Activated T-cell treated with anti-CD3 and anti-CD28 coated beads, Interleukin-2, amount 50 U/mL, for 72 hours (primary cell): ENCODE results near the gene EPHX1. TPM values are rescaled to one million over a fixed set of nuclear protein-coding genes. Genes with fewer than 3 reads are reported as not detected.

Experiments used
- ATAC-seq, 2 donors: fragments of 150-1000 bp; cut with Tn5 transposase; replicated peaks in 1 of 2; 2 replicates each; pipeline ENCODE4 v1.10.0; 2021; ENCODE audit warnings: moderate library complexity in 2 of 2, mild to moderate bottlenecking in 1 of 2
- DNase-seq, 2 donors: peaks; one replicate each; pipeline ENCODE4 v3.0.0; 2021 to 2022; ENCODE audit warnings: mixed read lengths in 1 of 2
- H3K27ac Mint-ChIP-seq: one replicate; pipeline ENCODE4 v1.8.0; 2022; ENCODE audit warnings: mild to moderate bottlenecking, moderate library complexity, mixed read lengths
- H3K27me3 Mint-ChIP-seq: one replicate; pipeline ENCODE4 v1.8.0; 2022; ENCODE audit warnings: low read depth, mixed read lengths
- H3K36me3 Mint-ChIP-seq, 2 donors: one replicate each; pipeline ENCODE4 v1.8.0; 2022; ENCODE audit warnings: mixed read lengths in 2 of 2, mild to moderate bottlenecking in 1 of 2; ENCODE audit not compliant: insufficient read depth in 2 of 2
- H3K4me1 Mint-ChIP-seq: one replicate; pipeline ENCODE4 v1.8.0; 2022; ENCODE audit warnings: low read depth, mixed read lengths
- H3K4me3 Mint-ChIP-seq, 2 donors: one replicate each; pipeline ENCODE4 v1.8.0; 2022; ENCODE audit warnings: mild to moderate bottlenecking in 2 of 2, mixed read lengths in 2 of 2, moderate library complexity in 2 of 2
- H3K9me3 Mint-ChIP-seq, 2 donors: one replicate each; pipeline ENCODE4 v1.8.0; 2022; ENCODE audit warnings: mixed read lengths in 2 of 2
- total RNA-seq, 2 donors: library from RNA; stranded (reverse); gene quantifications; one replicate each; pipeline ENCODE4 v1.2.3, GENCODE V29; 2022

EPHX1 gene
- total RNA-seq, 2 donors from 2014 or later, result 2.6 to 3.8 TPM

DNA sequence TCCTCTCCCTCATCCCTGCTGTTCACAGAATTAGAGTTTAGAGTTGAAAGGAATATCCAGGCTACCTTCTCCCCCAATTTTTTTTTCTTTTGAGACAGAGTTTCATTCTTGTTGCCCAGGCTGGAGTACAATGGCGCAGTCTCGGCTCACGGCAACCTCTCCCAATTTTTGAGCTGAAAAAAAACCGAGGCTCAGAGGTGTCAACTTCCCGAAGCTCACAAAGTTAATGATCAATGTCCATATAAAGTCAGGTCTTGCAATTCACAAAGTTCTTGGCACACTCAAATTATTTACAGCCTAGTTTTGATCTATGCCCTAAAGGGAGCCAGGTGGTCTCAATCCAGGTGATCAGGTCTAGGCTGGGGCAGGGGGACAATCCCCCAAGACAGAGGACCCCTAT, 79.8 kb downstream of the EPHX1 start:
- DNase-seq, result no peak
- no peaks in the 10 kb centered on the region for H3K36me3 Mint-ChIP-seq

DNA sequence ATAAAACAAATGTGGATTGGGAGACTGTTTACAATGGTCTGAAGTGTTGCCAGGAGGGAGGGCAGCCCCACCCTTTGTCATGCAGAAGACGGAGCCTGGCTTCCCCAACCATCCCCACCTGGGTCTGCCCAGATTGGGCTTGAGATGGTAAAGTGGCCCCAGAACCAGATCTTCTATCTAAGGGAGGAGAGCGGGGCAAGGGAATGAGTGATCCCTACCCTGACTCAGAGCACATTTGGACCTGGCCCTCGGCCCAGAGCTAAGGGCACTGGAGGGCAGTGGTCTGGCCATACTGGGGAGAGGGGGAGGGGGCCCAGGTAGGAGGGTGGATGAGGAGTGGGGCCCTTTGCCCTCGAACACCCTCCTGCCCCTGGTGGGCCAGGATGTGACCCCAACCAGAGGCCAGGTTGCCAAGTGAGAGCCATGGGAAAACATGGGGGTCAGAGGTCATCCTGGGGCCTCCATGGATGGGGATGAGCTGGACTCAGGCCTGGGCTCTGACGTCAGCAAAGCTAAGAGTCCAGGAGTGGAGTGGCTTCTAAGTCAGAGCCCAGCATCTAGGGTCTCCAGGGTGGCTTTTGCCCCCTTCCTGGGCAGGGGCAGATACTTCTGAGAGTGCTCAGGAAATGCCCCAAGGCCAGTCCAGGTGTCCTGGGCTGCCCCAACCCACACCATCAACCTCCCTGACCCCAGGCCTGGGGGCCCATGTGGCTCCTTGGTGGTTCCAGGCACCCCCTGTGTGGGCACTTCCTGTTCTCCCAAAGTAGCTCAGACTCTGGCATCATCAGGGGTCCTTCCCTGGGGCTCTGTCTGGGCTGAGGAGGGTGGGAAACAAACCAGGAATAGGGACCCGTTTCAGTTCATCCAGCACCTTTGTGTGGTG, 80.7 kb downstream of the EPHX1 start:
- Mint-ChIP-seq H3K9me3 (no peaks in the 10 kb centered on the region), H3K27me3 (no peaks in the 10 kb centered on the region), H3K27ac (no peak overlapping the region), H3K36me3 (no peaks in the 10 kb centered on the region), H3K4me1 (peaks cover 13% of the 10 kb centered on the region), H3K4me3 (no peak overlapping the region)
- DNase-seq (no peak), ATAC-seq (no peak)

More for the DNA sequence above, 79.8 kb downstream of the EPHX1 start:
- Mint-ChIP-seq H3K4me1 (peaks cover 10% of the 10 kb centered on the region), H3K9me3 (no peaks in the 10 kb centered on the region), H3K27ac (no peak overlapping the region), H3K27me3 (no peaks in the 10 kb centered on the region), H3K4me3 (no peak overlapping the region)
- no peak for ATAC-seq

DNA sequence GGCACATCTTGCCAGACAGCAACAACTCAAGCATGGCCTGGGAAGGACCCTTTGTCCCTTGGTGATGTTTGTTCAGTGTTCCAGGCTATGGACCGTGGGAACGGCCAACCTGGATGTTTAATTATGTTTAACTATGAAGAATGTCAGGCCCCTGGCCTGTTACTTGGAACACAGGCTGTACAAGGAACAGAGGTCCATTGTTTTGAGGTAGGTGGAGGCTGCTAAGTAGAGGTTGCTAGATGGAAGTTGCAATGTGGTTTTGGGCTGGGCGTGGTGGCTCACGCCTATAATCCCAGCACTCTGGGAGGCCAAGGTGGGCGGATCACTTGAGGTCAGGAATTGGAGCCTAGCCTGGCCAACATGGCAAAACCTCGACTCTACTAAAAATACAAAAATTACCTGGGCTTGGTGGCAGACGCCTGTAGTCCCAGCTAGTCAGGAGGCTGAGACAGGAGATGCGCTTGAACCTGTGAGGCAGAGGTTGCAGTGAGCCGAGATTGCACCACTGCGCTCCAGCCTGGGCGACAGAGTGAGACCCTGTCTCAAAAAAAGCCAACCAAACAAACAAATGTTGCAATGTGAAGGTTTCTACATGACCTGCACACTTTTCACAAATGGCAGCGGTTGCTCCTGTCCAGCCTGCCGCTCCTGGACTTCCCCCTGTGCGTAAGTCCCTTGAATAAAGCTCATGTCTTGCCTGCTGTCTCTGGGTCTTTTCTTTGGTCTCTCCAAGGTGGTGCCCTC, 81.5 kb downstream of the EPHX1 start:
- H3K27ac Mint-ChIP-seq, result no peak overlapping the region
- peaks cover 20% of the 10 kb centered on the region for H3K4me1 Mint-ChIP-seq
- no peaks in the 10 kb centered on the region for H3K9me3 Mint-ChIP-seq
- no peak for DNase-seq
- ATAC-seq, result no peak
- no peaks in the 10 kb centered on the region for H3K27me3 Mint-ChIP-seq
- H3K4me3 Mint-ChIP-seq, result no peak overlapping the region
- no peaks in the 10 kb centered on the region for H3K36me3 Mint-ChIP-seq

DNA sequence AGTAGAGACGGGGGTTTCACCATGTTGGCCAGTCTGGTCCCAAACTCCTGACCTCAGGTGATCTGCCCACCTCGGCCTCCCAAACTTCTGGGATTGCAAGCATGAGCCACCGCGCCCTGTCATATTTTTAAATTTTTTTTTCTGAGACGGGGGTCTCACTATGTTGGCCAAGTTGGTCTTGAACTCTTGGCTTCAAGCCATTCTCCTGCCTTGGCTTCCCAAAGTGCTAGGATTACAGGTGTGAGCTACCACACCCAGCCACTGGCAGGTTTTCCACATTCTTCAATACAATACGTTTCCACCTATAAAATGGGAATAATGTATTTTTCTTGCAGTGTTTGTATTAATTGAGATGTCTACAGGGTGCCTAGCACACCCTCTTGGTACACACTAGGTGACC, 82.4 kb downstream of the EPHX1 start:
- no peaks in the 10 kb centered on the region for H3K9me3 Mint-ChIP-seq
- H3K4me3 Mint-ChIP-seq, result no peak overlapping the region
- DNase-seq (no peak), ATAC-seq (no peak)
- no peaks in the 10 kb centered on the region for H3K27me3 Mint-ChIP-seq
- H3K36me3 Mint-ChIP-seq, result no peaks in the 10 kb centered on the region
- H3K27ac Mint-ChIP-seq, result no peak overlapping the region
- H3K4me1 Mint-ChIP-seq, result peaks cover 29% of the 10 kb centered on the region

Other genes starting within 250 kb of the EPHX1 start
- under 1 TPM; 0.12 to 0.43 TPM for gene ENAH, start 157.0 kb upstream of the EPHX1 start, total RNA-seq
- 100 to 1,000 TPM; 217 to 239 TPM for gene SRP9, start 32.3 kb upstream of the EPHX1 start, total RNA-seq
- 10 to 100 TPM; 44.9 to 49.7 TPM for gene TMEM63A, start 72.3 kb downstream of the EPHX1 start, total RNA-seq
- not detected for gene LEFTY1, start 79.0 kb downstream of the EPHX1 start, total RNA-seq
- gene PYCR2, start 114.1 kb downstream of the EPHX1 start, total RNA-seq, result 100 to 1,000 TPM; 144 to 152 TPM
- not detected for gene LEFTY2, start 131.1 kb downstream of the EPHX1 start, total RNA-seq
- gene SDE2, start 189.2 kb downstream of the EPHX1 start, total RNA-seq, result 10 to 100 TPM; 21.5 to 24.0 TPM